HCT116 (cell line): ENCODE results near the gene CENPX.
A peak's percentile ranks its signal among the peaks of the same experiment; 100 is the strongest.

ENCODE experiments used
- JUND ChIP-seq: IDR thresholded peaks from 2 replicates; pipeline ENCODE4 v1.6.1; 2012
- POLR2A ChIP-seq: IDR thresholded peaks from 2 replicates; pipeline ENCODE4 v1.7.0; 2011; ENCODE audit warnings: borderline replicate concordance; ENCODE audit not compliant: insufficient read depth, insufficient read length; ENCODE audit errors: extremely low read depth
- POLR2AphosphoS5 ChIP-seq: IDR thresholded peaks from 2 replicates; pipeline ENCODE4 v1.6.1; 2011; ENCODE audit warnings: mild to moderate bottlenecking, low read depth, low read length, moderate library complexity
- TF ChIP-seq, protein P1 (sequence below), 3 experiments: fragments of 200-600 bp in 1 of 3; sonication (generic) in 1 of 3; IDR thresholded peaks in 2 of 3; conservative IDR thresholded peaks in 1 of 3; 2 replicates each; pipeline ENCODE4 v1.5.1; 2012 to 2017; ENCODE audit warnings: low read depth in 2 of 3, low read length in 2 of 3, antibody characterized with exemption in 1 of 3, borderline replicate concordance in 1 of 3, control low read depth in 1 of 3, mild to moderate bottlenecking in 1 of 3, mixed read lengths in 1 of 3, mixed run types in 1 of 3, moderate library complexity in 1 of 3; ENCODE audit not compliant: insufficient read depth in 1 of 3
- TF ChIP-seq, protein P2 (sequence below): IDR thresholded peaks from 2 replicates; pipeline ENCODE4 v1.6.1; 2012

DNA sequence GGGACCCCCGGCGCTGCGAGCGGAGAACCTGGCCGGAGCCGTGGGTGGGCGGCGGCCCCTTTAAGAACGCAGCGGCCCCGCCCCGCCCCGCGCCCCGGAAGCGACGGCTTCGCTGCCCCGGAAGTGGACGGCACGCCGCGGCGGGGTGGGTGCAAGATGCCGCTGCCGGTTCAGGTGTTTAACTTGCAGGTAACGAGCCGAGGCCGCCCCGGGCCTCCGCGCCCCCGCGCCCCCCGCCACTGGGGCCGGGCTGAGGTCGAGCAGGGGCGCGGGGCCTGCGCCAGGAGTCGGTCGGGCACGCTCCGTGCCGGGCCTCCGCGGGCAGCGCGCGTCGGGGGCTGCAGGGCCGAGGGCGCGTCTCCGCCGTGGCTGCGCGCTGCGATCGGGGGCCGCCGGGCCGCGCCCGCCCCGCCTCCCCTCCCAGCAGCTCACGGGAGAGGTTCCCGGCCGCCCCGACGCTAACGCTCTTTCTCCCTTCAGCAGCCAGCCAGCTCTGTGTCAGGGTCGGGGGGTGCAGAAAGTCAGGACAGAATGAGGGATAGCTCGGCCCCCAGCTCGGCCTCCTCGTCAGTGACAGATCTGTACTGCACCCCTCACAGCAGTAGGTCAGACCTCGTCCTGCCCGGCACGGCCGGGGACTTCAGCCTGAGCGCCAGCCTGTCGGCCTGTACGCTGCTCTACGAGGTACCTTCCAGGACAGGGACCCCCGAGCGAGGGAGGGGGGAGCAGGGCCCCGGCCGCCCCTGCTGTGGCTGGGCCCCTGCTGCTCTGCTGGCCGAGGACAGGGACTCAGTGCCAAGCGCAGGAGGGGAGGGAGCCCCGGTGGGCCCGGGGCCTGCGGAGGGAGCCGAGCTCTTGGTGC lies 29.3 kb upstream of the CENPX start, which contains the start of the genes GPS1 and RFNG:
- TF ChIP-seq, protein P1, sequence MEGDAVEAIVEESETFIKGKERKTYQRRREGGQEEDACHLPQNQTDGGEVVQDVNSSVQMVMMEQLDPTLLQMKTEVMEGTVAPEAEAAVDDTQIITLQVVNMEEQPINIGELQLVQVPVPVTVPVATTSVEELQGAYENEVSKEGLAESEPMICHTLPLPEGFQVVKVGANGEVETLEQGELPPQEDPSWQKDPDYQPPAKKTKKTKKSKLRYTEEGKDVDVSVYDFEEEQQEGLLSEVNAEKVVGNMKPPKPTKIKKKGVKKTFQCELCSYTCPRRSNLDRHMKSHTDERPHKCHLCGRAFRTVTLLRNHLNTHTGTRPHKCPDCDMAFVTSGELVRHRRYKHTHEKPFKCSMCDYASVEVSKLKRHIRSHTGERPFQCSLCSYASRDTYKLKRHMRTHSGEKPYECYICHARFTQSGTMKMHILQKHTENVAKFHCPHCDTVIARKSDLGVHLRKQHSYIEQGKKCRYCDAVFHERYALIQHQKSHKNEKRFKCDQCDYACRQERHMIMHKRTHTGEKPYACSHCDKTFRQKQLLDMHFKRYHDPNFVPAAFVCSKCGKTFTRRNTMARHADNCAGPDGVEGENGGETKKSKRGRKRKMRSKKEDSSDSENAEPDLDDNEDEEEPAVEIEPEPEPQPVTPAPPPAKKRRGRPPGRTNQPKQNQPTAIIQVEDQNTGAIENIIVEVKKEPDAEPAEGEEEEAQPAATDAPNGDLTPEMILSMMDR (IDR thresholded peaks at IDR 0.05 in 2 of 3, conservative IDR thresholded peaks at IDR 0.05 in 1 of 3; ENCODE audit: borderline replicate concordance in 1 of 3, insufficient read depth in 1 of 3, low read depth in 2 of 3, low read length in 2 of 3) = no peak
- TF ChIP-seq POLR2AphosphoS5 (peak; percentile 75), POLR2A (no peak), JUND (no peak)
- TF ChIP-seq, protein P2, sequence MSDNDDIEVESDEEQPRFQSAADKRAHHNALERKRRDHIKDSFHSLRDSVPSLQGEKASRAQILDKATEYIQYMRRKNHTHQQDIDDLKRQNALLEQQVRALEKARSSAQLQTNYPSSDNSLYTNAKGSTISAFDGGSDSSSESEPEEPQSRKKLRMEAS = peak; percentile 92
